ENCODE results near the gene AADACL4. TPM values are rescaled to one million over a fixed set of nuclear protein-coding genes. Genes with fewer than 3 reads are reported as not detected.

Gene AADACL4
- total and polyA plus RNA-seq, 9 of the 15 experiments (the other 6 are each of a cell fraction or from before 2014, with no cell fraction given), result not detected

GRCh38 chr1:12601700-12602658 lies 41.9 kb upstream of the AADACL4 start (continued):
- TF ChIP-seq ZNF740 (CRISPR knock-in tag; IDR thresholded peaks at IDR 0.05) (no peak), ZNF740 (tag; IDR thresholded peaks at IDR 0.05) (no peak), ZNF408 (CRISPR knock-in tag; IDR thresholded peaks at IDR 0.05; ENCODE audit: low read depth) (no peak), KLF6 (CRISPR knock-in tag; IDR thresholded peaks at IDR 0.05; ENCODE audit: borderline replicate concordance) (no peak), CHD2 (IDR thresholded peaks at IDR 0.05; ENCODE audit: low read depth, low read length) (no peak; the same call in 1 of the 2 replicates), ZNF23 (CRISPR knock-in tag; IDR thresholded peaks at IDR 0.05) (no peak), RHOXF2B (CRISPR knock-in tag; conservative IDR thresholded peaks at IDR 0.05) (no peak), VEZF1 (CRISPR knock-in tag; IDR thresholded peaks at IDR 0.05) (no peak), ATF6 (CRISPR knock-in tag; IDR thresholded peaks at IDR 0.05) (no peak), ZC3H11A (IDR thresholded peaks at IDR 0.05; ENCODE audit: low read depth, low read length) (no peak), RFX1 (IDR thresholded peaks at IDR 0.05) (peak; percentile 96), ZNF780A (CRISPR knock-in tag; IDR thresholded peaks at IDR 0.05) (no peak), U2AF1 (optimal IDR thresholded peaks at IDR 0.05; ENCODE audit: low read depth, low read length) (no peak), ZNF584 (CRISPR knock-in tag; IDR thresholded peaks at IDR 0.05; ENCODE audit: low read depth) (no peak), SMARCE1 (IDR thresholded peaks at IDR 0.05) (0 out of 2 replicates have a peak, but pooled peaks have one; percentile 25), ZNF124 (CRISPR knock-in tag; IDR thresholded peaks at IDR 0.05) (no peak), MLLT1 (IDR thresholded peaks at IDR 0.05) (no peak), NFYB (IDR thresholded peaks at IDR 0.05; ENCODE audit: extremely low read depth, insufficient read length) (no peak), ETV5 (CRISPR knock-in tag; IDR thresholded peaks at IDR 0.05; ENCODE audit: low read depth) (no peak), PURB (CRISPR knock-in tag; IDR thresholded peaks at IDR 0.05; ENCODE audit: low read depth) (no peak), NCOR1 (IDR thresholded peaks at IDR 0.05) (no peak), ZNF197 (CRISPR knock-in tag; IDR thresholded peaks at IDR 0.05; ENCODE audit: low read depth) (no peak), MTA3 (IDR thresholded peaks at IDR 0.05; ENCODE audit: borderline replicate concordance) (0 out of 2 replicates have a peak, but pooled peaks have one; percentile 15)

All from K562 (cell line).